ENCODE measurements around the gene TRIM16.
"Not testable (repeated sequence)": the region's sequence is repeated elsewhere in the genome, so short reads cannot be mapped to it uniquely, and the experiment has no call there.

The TRIM16 gene

DNA sequence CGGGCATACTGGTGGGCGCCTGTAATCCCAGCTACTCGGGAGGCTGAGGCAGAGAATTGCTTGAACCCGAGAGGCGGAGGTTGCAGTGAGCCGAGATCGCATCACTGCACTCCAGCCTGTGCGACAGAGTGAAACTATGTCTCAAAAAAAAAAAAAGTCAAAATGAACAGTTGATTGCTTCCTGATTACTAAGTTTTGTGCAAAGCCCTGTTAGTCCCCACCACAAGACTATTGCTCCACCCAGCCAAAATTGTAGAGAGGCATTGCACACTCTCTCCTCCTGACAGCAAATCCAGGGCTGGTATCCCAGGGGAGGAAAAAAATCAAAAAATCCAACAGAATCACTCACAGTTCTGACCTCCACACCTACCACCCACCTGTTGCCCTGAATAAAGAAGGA lies 91.2 kb downstream of the TRIM16 start:
- not testable (repeated sequence) for H3K36me3 ChIP-seq (ENCODE audit: control insufficient read depth, insufficient read depth, low read length); H3K4me1 ChIP-seq (ENCODE audit: control insufficient read depth, insufficient read depth, low read length); H3K9ac ChIP-seq (ENCODE audit: low read length); H3K4me3 ChIP-seq (ENCODE audit: low read depth, low read length); H3K27me3 ChIP-seq (ENCODE audit: control insufficient read depth, insufficient read depth, low read length); H3K9me3 ChIP-seq (ENCODE audit: control insufficient read depth, insufficient read depth, low read depth, low read length); H3K27ac ChIP-seq (ENCODE audit: low read depth, low read length)

DNA sequence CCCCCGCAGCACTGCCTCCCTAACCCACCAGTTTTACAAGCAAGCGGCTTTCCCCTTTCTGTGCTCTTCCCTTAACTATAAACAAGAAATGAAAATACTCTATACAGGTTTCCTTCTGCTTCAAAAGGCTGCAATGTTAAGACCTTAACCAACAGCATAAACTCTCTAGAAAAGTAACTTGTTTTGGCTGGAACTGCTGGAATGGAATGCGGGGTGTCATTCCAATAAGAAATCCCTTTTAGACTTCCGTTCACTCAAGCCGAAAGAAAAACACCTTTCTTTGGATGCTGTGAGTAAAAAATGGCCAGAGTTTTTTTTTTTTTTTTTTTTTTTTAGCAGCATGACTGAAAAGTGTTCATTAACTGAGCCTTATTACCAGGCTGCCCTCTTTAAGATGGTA lies 92.1 kb downstream of the TRIM16 start:
- not testable (repeated sequence) for H3K9me3 ChIP-seq (ENCODE audit: control insufficient read depth, insufficient read depth, low read depth, low read length); H3K36me3 ChIP-seq (ENCODE audit: control insufficient read depth, insufficient read depth, low read length); H3K27me3 ChIP-seq (ENCODE audit: control insufficient read depth, insufficient read depth, low read length); H3K27ac ChIP-seq (ENCODE audit: low read depth, low read length); H3K9ac ChIP-seq (ENCODE audit: low read length); H3K4me1 ChIP-seq (ENCODE audit: control insufficient read depth, insufficient read depth, low read length); H3K4me3 ChIP-seq (ENCODE audit: low read depth, low read length)

DNA sequence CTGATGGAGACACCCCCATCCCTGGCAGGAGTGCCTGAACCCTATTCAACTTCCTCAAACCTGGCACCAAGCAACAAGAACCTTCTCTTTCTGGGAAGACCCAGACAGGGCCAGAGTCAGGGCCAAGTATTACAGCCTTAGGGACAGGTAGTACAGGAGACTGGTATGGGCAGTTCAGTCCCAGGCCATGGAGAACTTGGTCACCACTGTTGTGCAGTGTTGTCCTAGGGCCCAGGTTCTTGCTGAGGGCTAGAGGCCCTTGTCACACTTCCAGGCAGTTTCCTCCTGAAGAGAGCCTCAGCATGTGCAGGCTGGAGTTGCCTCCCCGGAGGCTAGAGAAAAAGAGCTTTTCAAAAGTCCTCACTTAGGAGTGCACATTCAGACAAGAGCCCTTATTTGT lies 93.3 kb downstream of the TRIM16 start:
- H3K27ac ChIP-seq (ENCODE audit: low read depth, low read length); H3K36me3 ChIP-seq (ENCODE audit: control insufficient read depth, insufficient read depth, low read length); H3K4me1 ChIP-seq (ENCODE audit: control insufficient read depth, insufficient read depth, low read length); H3K4me3 ChIP-seq (ENCODE audit: low read depth, low read length); H3K9me3 ChIP-seq (ENCODE audit: control insufficient read depth, insufficient read depth, low read depth, low read length); H3K9ac ChIP-seq (ENCODE audit: low read length); H3K27me3 ChIP-seq (ENCODE audit: control insufficient read depth, insufficient read depth, low read length): not testable (repeated sequence)

DNA sequence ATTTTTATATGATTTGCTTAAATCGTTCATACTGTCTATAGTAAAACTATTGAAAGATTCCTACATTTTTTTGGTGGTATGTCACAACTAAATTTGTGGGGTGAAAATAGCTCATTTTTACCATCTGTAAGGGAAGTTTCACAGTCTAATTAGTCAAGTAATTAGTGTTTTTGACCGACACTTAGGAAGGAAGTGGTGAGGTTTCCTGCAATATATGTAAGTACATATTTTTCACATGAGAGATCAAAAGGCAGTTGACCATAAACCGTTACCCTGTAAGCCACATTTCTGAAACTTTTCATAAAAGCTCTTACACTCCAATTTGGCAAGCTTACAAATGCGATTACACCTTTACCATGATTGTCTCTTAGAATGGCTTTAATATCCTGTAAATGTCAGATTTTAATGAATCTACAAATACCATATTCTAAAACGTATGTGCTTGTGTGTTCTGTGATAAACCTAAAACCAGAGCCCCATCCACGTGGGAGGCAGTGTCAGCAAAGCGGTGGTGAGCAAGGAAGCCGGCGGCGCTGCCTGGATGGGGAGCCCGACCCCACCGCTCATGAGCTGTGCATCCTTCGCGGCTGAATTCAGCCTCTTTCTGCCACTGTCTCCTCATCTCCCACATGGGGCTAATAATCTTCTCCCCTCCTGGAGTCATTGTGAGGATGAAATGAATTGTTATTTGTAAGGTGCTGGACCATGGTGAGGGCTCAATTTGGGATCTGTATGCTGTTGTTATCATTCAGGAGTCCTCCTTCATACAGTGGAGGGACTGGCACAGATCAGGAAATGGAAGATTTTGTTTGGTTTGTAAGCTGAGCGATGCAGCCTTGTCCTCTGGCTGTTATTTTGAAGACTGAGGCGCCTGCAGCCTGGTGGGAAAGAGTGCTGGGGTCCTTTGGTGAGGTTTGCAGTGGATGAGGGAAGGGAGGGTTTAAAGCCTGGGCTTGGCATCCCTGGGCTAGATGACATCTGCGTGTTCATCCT lies 94.3 kb downstream of the TRIM16 start:
- H3K9ac ChIP-seq (ENCODE audit: low read length); H3K9me3 ChIP-seq (ENCODE audit: control insufficient read depth, insufficient read depth, low read depth, low read length); H3K4me1 ChIP-seq (ENCODE audit: control insufficient read depth, insufficient read depth, low read length); H3K27ac ChIP-seq (ENCODE audit: low read depth, low read length); H3K36me3 ChIP-seq (ENCODE audit: control insufficient read depth, insufficient read depth, low read length); H3K27me3 ChIP-seq (ENCODE audit: control insufficient read depth, insufficient read depth, low read length); H3K4me3 ChIP-seq (ENCODE audit: low read depth, low read length): not testable (repeated sequence)

DNA sequence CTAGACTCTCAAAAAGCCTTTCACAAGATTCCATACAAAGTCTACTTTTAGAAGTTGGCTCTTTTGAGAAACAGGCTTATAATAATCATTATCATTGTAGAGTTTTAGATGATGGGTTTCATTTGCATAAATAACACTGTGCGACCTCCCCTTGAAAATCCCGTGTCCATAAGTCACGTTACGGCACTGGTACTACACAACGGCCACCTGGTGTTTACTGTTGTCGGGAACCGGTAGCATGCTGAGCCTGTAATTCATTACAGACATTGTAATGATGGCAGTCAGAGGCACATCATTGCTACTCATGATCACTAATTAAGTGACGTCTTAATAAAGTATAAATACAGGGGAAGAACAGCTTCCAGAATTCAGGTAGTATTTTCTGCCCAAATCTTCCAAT lies 96.1 kb downstream of the TRIM16 start:
- not testable (repeated sequence) for H3K9ac ChIP-seq (ENCODE audit: low read length); H3K27ac ChIP-seq (ENCODE audit: low read depth, low read length); H3K4me3 ChIP-seq (ENCODE audit: low read depth, low read length); H3K4me1 ChIP-seq (ENCODE audit: control insufficient read depth, insufficient read depth, low read length); H3K27me3 ChIP-seq (ENCODE audit: control insufficient read depth, insufficient read depth, low read length); H3K9me3 ChIP-seq (ENCODE audit: control insufficient read depth, insufficient read depth, low read depth, low read length); H3K36me3 ChIP-seq (ENCODE audit: control insufficient read depth, insufficient read depth, low read length)

DNA sequence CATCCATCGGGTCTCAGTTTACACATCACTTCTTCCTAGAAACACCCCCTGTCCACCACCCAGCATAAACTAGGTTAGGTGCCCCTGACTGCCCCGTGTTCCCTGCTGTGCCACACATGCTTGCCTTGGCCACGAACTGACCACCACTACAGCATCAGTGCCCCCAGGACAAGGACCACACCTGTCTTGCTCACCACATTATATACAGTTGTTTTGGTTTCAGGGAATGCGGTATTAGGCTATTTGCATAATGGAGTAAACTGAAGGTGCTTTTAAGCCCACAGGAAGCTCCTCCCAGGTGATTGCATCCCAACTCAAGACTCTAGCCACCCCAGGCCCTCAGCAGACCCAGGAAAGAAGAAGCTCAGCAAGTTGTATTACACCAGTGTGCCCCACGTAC lies 100.8 kb downstream of the TRIM16 start:
- not testable (repeated sequence) for H3K9ac ChIP-seq (ENCODE audit: low read length); H3K27me3 ChIP-seq (ENCODE audit: control insufficient read depth, insufficient read depth, low read length); H3K27ac ChIP-seq (ENCODE audit: low read depth, low read length); H3K4me3 ChIP-seq (ENCODE audit: low read depth, low read length); H3K36me3 ChIP-seq (ENCODE audit: control insufficient read depth, insufficient read depth, low read length); H3K9me3 ChIP-seq (ENCODE audit: control insufficient read depth, insufficient read depth, low read depth, low read length); H3K4me1 ChIP-seq (ENCODE audit: control insufficient read depth, insufficient read depth, low read length)

DNA sequence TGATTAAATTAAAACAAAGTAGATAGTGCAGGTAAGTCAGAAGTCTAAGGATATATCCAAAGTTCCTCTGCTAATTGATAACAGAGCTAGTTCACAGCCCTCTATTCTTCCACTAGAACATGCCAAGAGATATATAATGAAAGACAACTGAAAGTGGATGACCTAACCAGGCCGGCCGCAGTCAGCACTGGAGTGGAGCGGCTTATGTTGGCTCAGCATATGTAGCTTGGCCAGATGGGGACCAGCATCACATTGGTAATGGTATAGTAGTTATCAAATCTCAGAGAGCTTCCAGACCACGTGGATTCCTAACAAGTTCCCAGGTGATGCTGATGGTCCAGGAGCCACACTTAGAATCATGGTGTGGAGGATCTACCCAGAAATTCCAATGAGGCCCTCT lies 102.6 kb downstream of the TRIM16 start:
- not testable (repeated sequence) for H3K4me3 ChIP-seq (ENCODE audit: low read depth, low read length); H3K27me3 ChIP-seq (ENCODE audit: control insufficient read depth, insufficient read depth, low read length); H3K9ac ChIP-seq (ENCODE audit: low read length); H3K4me1 ChIP-seq (ENCODE audit: control insufficient read depth, insufficient read depth, low read length); H3K9me3 ChIP-seq (ENCODE audit: control insufficient read depth, insufficient read depth, low read depth, low read length); H3K27ac ChIP-seq (ENCODE audit: low read depth, low read length); H3K36me3 ChIP-seq (ENCODE audit: control insufficient read depth, insufficient read depth, low read length)
